Measurements from ENCODE around the gene ANKRD65.
"Not testable (repeated sequence)": the region's sequence is repeated elsewhere in the genome, so short reads cannot be mapped to it uniquely, and the experiment has no call there.

ANKRD65 gene

DNA sequence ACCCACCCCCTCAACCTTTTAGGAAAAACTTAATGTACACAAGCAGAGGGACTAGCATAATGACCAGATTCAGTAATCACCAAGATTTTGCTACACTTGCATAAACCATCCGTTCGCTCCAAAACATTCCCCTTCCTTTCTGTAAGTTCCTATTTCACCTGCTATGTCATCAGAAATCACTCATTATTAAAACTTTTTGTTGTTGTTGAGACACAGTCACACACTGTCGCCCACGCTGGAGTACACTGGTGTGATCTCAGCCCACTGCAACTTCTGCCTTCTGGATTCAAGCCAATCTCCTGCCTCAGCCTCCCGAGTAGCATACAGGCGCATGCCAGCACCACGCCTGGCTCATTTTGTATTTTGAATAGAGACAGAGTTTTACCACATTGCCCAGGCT, 17.4 kb downstream of the ANKRD65 start:
- DNase-seq, result no peak
- intact Hi-C loops (cut with DNase I), result no loop called here

DNA sequence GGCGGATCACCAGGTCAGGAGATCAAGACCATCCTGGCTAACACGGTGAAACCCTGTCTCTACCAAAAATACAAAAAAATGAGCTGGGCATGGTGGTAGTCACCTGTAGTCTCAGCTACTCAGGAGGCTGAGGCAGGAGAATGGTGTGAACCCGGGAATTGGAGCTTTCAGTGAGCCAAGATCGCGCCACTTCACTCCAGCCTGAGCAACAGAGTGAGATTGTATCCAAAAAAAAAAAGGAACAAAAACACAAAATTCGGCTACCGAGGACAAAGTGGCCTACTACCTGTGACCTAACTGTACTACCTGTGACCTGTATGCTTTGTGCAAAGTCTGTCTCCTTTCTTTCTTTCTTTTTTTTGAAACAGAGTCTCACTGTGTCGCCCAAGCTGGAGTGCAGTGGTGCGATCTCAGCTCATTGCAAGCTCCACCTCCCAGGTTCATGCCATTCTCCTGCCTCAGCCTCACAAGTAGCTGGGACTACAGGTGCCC, 18.1 kb downstream of the ANKRD65 start:
- intact Hi-C loops (cut with DNase I), result not testable (repeated sequence)

DNA sequence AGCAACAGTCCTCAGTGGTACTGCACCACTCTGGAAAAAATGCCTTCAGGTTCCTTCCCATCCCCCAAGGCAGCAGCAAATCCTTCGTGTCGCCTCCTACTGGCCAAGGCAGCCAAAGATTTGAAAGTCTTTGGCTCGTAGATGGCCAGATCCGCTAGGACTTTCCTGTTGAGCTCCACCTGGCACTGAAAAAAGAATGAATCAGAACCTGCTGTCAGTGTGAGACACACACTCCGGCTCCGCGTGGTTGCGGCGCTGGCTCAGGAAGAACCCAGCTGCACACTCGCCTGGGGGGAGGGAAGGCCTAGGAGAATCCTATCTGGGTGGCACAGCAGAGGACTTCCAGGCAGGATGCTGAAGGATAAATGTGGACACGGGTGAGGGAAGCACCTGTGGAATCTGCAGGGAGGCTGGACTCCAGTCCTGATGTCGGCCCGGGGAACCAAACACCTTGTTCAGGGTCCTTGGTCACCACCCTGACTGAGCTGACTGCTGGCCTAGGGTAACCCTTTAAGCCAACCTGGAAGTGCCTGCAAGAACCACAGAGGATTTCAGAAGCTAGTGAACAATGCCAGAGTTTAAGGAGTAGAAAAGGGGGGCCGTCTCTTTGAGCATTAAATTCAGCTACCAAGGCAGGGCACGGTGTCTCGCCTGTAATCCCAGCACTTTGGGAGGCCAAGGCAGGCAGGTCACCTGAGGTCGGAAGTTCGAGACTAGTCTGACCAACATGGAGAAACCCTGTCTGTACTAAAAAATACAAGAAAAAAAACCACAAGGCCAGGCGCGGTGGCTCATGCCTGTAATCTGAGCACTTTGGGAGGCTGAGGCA, 18.8 kb downstream of the ANKRD65 start:
- intact Hi-C loops (cut with DNase I), result no loop called here
- DNase-seq, result no peak

More for the DNA sequence above, 18.1 kb downstream of the ANKRD65 start:
- not testable (repeated sequence) for DNase-seq

GRCh38 chr1:1401457-1402010, 19.5 kb downstream of the ANKRD65 start:
- DNase-seq, result no peak
- intact Hi-C loops (cut with DNase I), result no loop called here

DNA sequence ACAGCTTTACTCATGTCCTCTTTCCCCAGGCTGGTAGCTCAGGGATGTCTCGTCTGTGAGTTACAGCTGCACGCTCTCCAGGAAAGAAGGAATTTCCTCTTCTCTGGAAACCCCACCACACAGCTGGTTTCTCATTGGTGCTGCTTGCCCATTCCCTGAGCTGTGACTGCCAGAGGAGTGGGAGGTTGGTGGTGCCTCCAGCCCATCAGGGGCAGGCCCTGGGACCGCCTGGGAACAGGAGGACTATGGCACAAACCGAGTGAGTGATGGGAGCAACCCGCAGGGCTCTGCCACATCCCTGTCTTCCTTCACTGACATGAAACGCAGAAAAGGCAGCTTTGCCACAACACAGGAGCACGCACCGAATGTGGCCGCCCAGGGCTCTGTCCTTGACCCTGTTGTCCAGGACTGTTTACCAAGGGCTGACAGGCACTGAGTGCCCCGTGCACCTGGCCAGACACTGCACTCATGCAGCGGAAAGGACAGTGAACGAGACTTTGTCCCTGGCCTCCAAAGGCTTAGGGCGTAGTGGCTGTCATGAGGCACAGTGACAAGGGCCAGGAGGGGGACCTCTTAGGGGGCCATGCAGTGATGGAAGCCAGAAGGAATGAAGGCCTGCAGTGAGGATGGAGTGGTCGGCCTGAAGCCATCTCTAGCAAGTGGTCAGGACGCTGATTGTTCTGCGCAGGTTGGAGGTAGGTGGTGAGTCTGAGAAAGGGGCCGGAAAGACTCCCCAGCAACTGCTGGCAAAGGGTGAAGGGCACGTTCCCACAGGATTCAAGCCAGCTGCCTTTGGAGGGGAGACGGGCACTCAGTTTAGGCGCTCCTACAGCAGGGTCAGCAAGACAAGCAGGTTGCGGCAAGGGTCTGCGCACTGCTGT, 20.3 kb downstream of the ANKRD65 start:
- intact Hi-C loops (cut with DNase I), result no loop called here
- DNase-seq, result no peak

GRCh38 chr1:1399872-1400575, 21.1 kb downstream of the ANKRD65 start:
- intact Hi-C loops (cut with DNase I), result loop anchor here (10.0 kb wide), 1 partner anchor 45 kb away; the partner anchor contains the start of gene ATAD3C

DNA sequence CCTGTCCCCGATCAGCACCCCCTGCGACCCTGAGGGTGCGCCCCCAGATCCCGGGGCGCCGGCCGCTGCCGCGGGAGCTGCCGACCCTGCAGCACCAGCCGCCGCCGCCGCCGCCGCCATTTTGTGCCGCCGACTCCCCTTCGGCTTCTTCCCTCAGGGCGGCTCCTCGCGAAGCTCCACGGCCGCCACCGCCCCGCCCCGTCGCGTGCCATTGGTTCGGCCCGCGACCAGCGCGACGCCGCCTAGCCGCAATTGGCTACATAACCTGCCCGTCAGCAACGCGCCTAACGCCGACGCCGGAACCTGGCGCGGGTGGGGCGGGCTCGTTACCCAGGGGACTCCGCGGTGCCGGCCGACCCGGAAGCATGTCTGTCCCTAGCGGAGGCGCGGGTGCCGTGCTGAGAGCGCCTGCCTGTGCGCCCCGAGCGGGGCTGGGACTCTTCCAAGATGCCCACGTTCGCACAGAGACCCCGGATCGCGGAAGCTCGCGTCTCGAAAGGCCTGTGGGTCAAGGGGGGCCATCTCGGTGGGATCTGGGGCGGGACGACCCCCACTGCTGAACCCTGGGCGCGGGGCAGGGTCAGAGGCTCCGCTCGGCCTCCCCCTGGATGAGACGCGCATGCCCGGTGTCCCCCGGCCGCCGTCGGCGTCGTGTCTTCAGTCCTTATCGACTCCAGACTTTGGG, 21.7 kb downstream of the ANKRD65 start, which contains the start of gene CCNL2:
CCNL2 (minus strand) TSS at position 149 of the 685 bp plus-strand sequence; CDS start at position 120, 29 bp downstream.
- peak; percentile 95 to 100 (median 99) for DNase-seq
- intact Hi-C loops (cut with DNase I), result loop anchor here (10.0 kb wide), 1 partner anchor 45 kb away; the partner anchor contains the start of gene ATAD3C

More at GRCh38 chr1:1399872-1400575, 21.1 kb downstream of the ANKRD65 start:
- DNase-seq, result peak in 1 of 42 donors; percentile 15

DNA sequence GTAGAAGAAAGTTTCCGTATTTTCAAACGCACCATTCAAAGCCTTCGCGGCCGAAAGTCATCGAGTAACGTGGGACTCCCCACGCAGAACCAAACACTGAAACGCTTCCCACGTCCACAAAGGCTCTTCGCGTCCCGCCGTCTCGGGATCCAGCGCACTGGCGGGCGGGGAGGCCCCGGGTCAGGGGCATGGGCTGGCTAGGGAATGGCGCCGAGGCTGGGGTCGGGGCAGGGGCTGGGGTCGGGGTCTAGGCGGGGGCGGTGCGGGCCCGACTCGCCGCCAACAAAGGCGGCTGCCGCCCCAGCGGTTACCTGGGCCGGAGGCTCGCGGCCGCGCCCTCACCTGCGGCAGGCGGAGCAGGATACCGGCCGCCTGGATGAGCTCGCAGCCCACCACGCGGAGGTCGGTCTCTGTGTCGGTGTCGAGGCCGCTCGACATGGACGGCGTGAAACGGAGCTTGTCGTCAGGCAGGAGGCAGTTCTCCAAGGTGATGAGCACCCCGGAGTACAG, 22.3 kb downstream of the ANKRD65 start:
- no peak for DNase-seq
- intact Hi-C loops (cut with DNase I), result loop anchor here (10.0 kb wide), 1 partner anchor 46 kb away; the partner anchor contains the start of gene ATAD3C

DNA sequence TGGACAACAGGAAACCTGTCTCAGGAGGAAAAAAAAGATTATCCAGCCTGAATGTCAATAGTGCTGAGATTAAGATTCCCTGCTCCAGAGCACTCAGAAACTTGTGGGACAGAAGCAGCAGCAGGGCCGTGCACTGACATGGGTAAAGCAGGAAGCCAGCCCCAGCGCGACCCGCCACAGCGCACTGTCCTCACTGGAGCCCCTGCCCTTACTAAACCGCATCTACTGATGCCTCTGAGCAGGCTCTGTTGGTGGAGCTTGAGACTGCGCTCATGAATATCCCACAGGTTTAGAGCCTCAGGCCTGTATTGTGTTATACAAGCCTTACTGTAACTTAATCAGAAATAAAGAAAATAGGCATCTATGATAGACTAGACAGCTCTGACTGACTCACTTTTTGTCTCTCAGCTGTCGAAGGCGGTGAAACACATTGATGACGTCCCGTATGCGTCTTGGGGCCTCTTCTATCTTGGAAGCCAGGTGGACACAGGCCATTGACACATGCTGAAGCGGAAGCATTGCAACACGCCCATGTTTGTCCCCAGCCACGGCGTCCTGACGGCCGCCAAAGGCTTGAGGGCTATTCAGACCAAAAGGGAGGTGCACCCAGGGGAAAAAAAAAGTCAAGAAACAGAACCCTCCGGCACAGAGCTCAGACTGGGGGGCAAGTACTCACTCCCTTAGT, 23.1 kb downstream of the ANKRD65 start:
- intact Hi-C loops (cut with DNase I), result loop anchor here (10.0 kb wide), 1 partner anchor 47 kb away; the partner anchor contains the start of gene ATAD3C
- no peak for DNase-seq

- DNase-seq, result no peak
- intact Hi-C loops (cut with DNase I), result loop anchor here (10.0 kb wide), 1 partner anchor 50 kb away; the partner anchor contains the start of gene ATAD3C
These were observed 25.9 kb downstream of the ANKRD65 start for GRCh38 chr1:1395166-1395565.

DNA sequence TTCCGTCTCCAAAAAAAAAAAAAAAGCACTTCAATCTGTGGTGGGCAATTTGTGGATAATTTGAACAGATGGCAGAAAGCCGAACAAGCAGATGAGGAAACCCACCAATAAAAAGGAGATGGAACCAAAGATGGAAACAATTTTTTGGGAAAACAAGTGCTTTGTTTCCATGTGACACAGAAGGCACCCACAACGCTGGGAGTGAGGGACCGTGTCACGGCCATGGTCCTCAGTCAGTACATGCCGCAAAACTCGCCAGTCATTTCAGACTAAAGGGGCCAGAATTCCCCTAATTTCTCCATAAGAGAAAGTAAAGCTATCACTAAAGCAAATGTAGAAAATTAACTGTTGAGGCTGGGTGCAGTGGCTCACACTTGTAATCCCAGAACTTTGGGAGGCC, 27.0 kb downstream of the ANKRD65 start:
- DNase-seq, result no peak
- intact Hi-C loops (cut with DNase I), result loop anchor here (10.0 kb wide), 1 partner anchor 51 kb away; the partner anchor contains the start of gene ATAD3C

DNA sequence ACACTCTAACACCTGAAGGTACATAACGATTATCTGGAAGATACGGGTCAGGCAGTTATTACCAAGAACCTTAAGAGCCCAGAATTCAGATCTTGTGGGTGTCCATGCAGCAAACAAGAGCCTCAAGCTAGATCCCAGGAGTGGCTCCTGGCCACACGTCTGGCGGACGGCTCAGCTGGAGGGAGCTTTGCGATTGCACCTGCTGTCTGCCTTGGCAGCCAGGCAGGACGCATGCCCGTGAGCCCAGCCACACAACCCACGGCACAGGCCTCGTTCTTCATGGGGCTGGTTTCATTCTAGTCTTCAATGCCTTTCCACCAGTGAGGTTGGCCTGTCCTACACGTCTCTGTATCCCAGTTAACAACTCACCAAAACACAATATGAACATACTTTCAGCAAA, 27.6 kb downstream of the ANKRD65 start:
- intact Hi-C loops (cut with DNase I), result loop anchor here (10.0 kb wide), 1 partner anchor 51 kb away; the partner anchor contains the start of gene ATAD3C
- DNase-seq, result no peak

DNA sequence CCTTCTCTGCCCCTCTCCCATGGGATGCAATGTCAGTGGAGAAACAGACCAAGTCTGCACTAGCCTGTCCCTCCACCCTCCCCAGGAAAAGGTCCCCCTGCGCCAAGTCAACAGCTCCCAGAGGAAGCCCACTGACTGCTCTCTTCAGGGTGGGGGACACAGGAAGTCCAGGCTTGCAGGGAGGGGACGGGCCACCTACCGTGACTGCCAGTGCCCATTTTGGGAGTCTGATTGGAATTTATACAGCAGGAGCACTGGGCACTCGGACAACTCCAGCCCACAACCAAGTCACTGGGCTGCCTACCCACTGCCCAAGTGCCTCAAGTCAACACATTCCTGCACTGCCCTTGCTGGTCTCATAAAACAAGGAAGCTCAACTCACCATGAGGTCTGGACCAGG, 28.1 kb downstream of the ANKRD65 start:
- intact Hi-C loops (cut with DNase I), result loop anchor here (10.0 kb wide), 1 partner anchor 52 kb away; the partner anchor contains the start of gene ATAD3C
- DNase-seq, result no peak

GRCh38 chr1:1391225-1391624, 29.9 kb downstream of the ANKRD65 start:
- intact Hi-C loops (cut with DNase I), result loop anchor here (10.0 kb wide), 1 partner anchor 54 kb away; the partner anchor contains the start of gene ATAD3C
- peak in 1 of 42 donors; percentile 21 for DNase-seq

GRCh38 chr1:1390675-1391074, 30.4 kb downstream of the ANKRD65 start:
- DNase-seq, result peak in 1 of 42 donors; percentile 28
- intact Hi-C loops (cut with DNase I), result loop anchor here (10.0 kb wide), 1 partner anchor 54 kb away; the partner anchor contains the start of gene ATAD3C

DNA sequence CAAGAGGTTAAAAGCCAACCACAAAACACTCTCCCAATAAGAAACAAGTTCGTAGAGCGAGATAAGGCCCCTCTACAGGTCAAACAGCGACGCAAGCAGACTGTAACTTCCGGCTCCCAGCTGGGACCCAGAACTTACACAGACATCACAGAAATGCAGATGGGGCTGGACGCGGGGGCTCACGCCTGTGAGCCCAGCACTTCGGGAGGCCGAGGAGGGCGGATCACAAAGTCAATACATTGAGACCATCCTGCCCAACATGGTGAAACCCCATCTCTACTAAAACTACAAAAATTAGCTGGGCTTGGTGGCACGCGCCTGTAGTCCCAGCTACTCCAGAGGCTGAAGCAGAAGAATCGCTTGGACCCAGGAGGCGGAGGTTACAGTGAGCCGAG, 33.0 kb downstream of the ANKRD65 start:
- intact Hi-C loops (cut with DNase I), result no loop called here
- no peak for DNase-seq

Data from head of caudate nucleus (tissue), 42 donors.